Amygdala (tissue), 56 donors: ENCODE measurements around the gene KCNK2.

ENCODE experiments used
- DNase-seq, 56 donors: peaks; one replicate each; lab custom pipeline; 2025; lab: John Stamatoyannopoulos, UW

The KCNK2 gene

GRCh38 chr1:215082532-215083382 is at the start of gene KCNK2:
Gene KCNK2, plus strand, starts transcription at chr1:215082737. Its CDS starts 649 bp downstream, at chr1:215083386.
- DNase-seq = peak in 8 of 56 donors; percentile 6 to 37 (median 14)

GRCh38 chr1:215032911-215033526 is 49.5 kb upstream of the KCNK2 start:
- DNase-seq = no peak

GRCh38 chr1:215040190-215040589 is 42.3 kb upstream of the KCNK2 start:
- no peak for DNase-seq

- DNase-seq = no peak
These were observed 39.1 kb upstream of the KCNK2 start for GRCh38 chr1:215043401-215043800.

- DNase-seq = no peak
These were observed 38.4 kb upstream of the KCNK2 start for GRCh38 chr1:215044151-215044550.

- DNase-seq = no peak
These were observed 36.7 kb upstream of the KCNK2 start for GRCh38 chr1:215045698-215046308.

- DNase-seq = no peak
These were observed 30.1 kb upstream of the KCNK2 start for GRCh38 chr1:215052256-215053015.

GRCh38 chr1:215054266-215054665 is 28.3 kb upstream of the KCNK2 start:
- no peak for DNase-seq

GRCh38 chr1:215055281-215055935 is 27.1 kb upstream of the KCNK2 start:
- DNase-seq = no peak

- no peak for DNase-seq
These were observed 26.0 kb upstream of the KCNK2 start for GRCh38 chr1:215056584-215056983.

GRCh38 chr1:215059947-215060346 is 22.6 kb upstream of the KCNK2 start:
- no peak for DNase-seq

GRCh38 chr1:215064327-215064726 is 18.2 kb upstream of the KCNK2 start:
- DNase-seq = no peak

GRCh38 chr1:215071078-215071477 is 11.5 kb upstream of the KCNK2 start:
- no peak for DNase-seq

- no peak for DNase-seq
These were observed 6.2 kb upstream of the KCNK2 start for GRCh38 chr1:215076322-215076721.

GRCh38 chr1:215079456-215079855 is 3.1 kb upstream of the KCNK2 start:
- no peak for DNase-seq

- DNase-seq = peak in 1 of 56 donors; percentile 38
These were observed 641 bp upstream of the KCNK2 start for GRCh38 chr1:215081661-215082531.

- peak in 10 of 56 donors; percentile 3 to 42 (median 12) for DNase-seq
These were observed 935 bp downstream of the KCNK2 start for GRCh38 chr1:215083383-215083961.

- DNase-seq = no peak
These were observed 2.1 kb downstream of the KCNK2 start for GRCh38 chr1:215084621-215085020.

- DNase-seq = no peak
These were observed 5.1 kb downstream of the KCNK2 start for GRCh38 chr1:215087603-215088002.
